Neural progenitor cell (in vitro differentiated cells): ENCODE measurements around the gene PEAK1. TPM values are rescaled to one million over a fixed set of nuclear protein-coding genes. Genes with fewer than 3 reads are reported as not detected.

Experiments used
- DNase-seq: peaks from one replicate; pipeline ENCODE4 v3.0.0-alpha.2; 2016; ENCODE audit warnings: low spot score
- H2AFZ ChIP-seq: fragments of 200-600 bp; sonication (generic); replicated peaks from 2 replicates; pipeline ENCODE4 v1.6.1; 2016; ENCODE audit warnings: antibody characterized with exemption
- H3F3A ChIP-seq: fragments of 200-600 bp; sonication (generic); 2 replicates; pipeline ENCODE4 v1.6.1; 2016; ENCODE audit warnings: antibody characterized with exemption, low read depth
- H3K27ac ChIP-seq: fragments of 200-600 bp; sonication (generic); 2 replicates; pipeline ENCODE4 v1.5.1; 2016; ENCODE audit warnings: mild to moderate bottlenecking
- H3K27me3 ChIP-seq: fragments of 200-600 bp; sonication (generic); 2 replicates; pipeline ENCODE4 v1.6.1; 2016; ENCODE audit warnings: mild to moderate bottlenecking, moderate library complexity
- H3K36me3 ChIP-seq: fragments of 200-600 bp; sonication (generic); 2 replicates; pipeline ENCODE4 v1.5.1; 2016
- H3K4me1 ChIP-seq: fragments of 200-600 bp; sonication (generic); 2 replicates; pipeline ENCODE4 v1.6.1; 2016; ENCODE audit warnings: mixed run types
- H3K4me2 ChIP-seq: fragments of 200-600 bp; sonication (generic); 2 replicates; pipeline ENCODE4 v1.6.1; 2016
- H3K4me3 ChIP-seq: fragments of 200-600 bp; sonication (generic); 2 replicates; pipeline ENCODE4 v1.5.1; 2016
- H3K79me2 ChIP-seq: fragments of 200-600 bp; sonication (generic); 2 replicates; pipeline ENCODE4 v1.6.1; 2016; ENCODE audit warnings: low read depth
- H3K9ac ChIP-seq: fragments of 200-600 bp; sonication (generic); 2 replicates; pipeline ENCODE4 v1.6.1; 2016
- H3K9me3 ChIP-seq: fragments of 200-600 bp; sonication (generic); 2 replicates; pipeline ENCODE4 v1.5.1; 2016; ENCODE audit warnings: low read depth
- H4K20me1 ChIP-seq: fragments of 200-600 bp; sonication (generic); 2 replicates; pipeline ENCODE4 v1.6.1; 2016; ENCODE audit warnings: low read depth
- H3K27ac Mint-ChIP-seq: 3 replicates; pipeline ENCODE4 v1.8.0; 2021; ENCODE audit warnings: mixed read lengths
- H3K27me3 Mint-ChIP-seq: 2 replicates; pipeline ENCODE4 v1.8.0; 2022; ENCODE audit warnings: low read depth, mild to moderate bottlenecking, inconsistent platforms, moderate library complexity, mixed read lengths; ENCODE audit not compliant: insufficient read depth
- H3K36me3 Mint-ChIP-seq: 3 replicates; pipeline ENCODE4 v1.8.0; 2021; ENCODE audit warnings: mixed read lengths
- H3K4me1 Mint-ChIP-seq: 3 replicates; pipeline ENCODE4 v1.8.0; 2021; ENCODE audit warnings: mixed read lengths
- H3K4me3 Mint-ChIP-seq: 3 replicates; pipeline ENCODE4 v1.8.0; 2021; ENCODE audit warnings: mild to moderate bottlenecking, moderate library complexity, mixed read lengths
- H3K9me3 Mint-ChIP-seq: 3 replicates; pipeline ENCODE4 v1.8.0; 2020; ENCODE audit warnings: mixed read lengths
- CTCF ChIP-seq: fragments of 200-600 bp; sonication (generic); IDR thresholded peaks from 2 replicates; pipeline ENCODE4 v1.5.1; 2017; ENCODE audit warnings: antibody characterized with exemption, mild to moderate bottlenecking
- EZH2 ChIP-seq: fragments of 200-600 bp; sonication (generic); IDR thresholded peaks from 2 replicates; pipeline ENCODE4 v1.6.1; 2017; ENCODE audit warnings: antibody characterized with exemption, mild to moderate bottlenecking, moderate library complexity
- EZH2phosphoT487 ChIP-seq: fragments of 200-600 bp; sonication (generic); IDR thresholded peaks from 2 replicates; pipeline ENCODE4 v1.6.1; 2017; ENCODE audit warnings: antibody characterized with exemption
- total RNA-seq: library from RNA; depleted of rRNA; stranded (reverse); fragments of >200 nt; gene quantifications from 2 replicates; pipeline ENCODE4 v1.2.3, GENCODE V29; 2015; ENCODE audit warnings: low replicate concordance

The PEAK1 gene
- total RNA-seq, 1 donor from 2014 or later = 30.9 TPM

DNA sequence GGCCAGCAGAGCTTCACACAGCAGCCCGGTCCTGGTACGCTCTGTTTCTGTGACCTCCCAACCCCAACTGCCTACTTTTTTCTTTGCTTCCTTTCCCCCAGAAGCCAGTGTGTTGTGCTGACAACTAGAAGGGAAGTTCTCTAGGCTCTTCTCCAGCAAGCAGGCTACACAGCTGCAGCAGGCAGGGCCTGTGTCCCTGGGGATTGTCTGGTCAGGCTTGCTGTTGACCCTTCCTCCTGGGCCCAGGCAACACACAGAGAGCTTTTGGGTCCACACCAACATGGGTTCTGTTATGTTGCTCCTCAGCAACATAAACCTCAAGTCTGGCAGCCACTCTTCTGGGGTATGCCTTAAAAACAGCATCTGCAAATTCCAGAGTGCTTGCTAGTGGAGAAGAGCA is 312.8 kb downstream of the PEAK1 start:
- Histone ChIP-seq H3K9me3 (no peaks in the 10 kb centered on the region), H3K27ac (no peak overlapping the region), H3K4me3 (no peak overlapping the region), H3K79me2 (no peaks in the 10 kb centered on the region), H3F3A (no peaks in the 10 kb centered on the region), H2AFZ (no peak overlapping the region), H3K4me2 (no peak overlapping the region), H4K20me1 (no peaks in the 10 kb centered on the region), H3K27me3 (no peaks in the 10 kb centered on the region), H3K36me3 (no peaks in the 10 kb centered on the region), H3K9ac (no peak overlapping the region), H3K4me1 (no peaks in the 10 kb centered on the region)
- H3K27ac Mint-ChIP-seq = peak overlapping the region; percentile 38
- no peaks in the 10 kb centered on the region for H3K36me3 Mint-ChIP-seq
- H3K9me3 Mint-ChIP-seq = no peaks in the 10 kb centered on the region
- peaks cover 5% of the 10 kb centered on the region for H3K27me3 Mint-ChIP-seq
- TF ChIP-seq EZH2 = no peak
- no peak for TF ChIP-seq EZH2phosphoT487
- TF ChIP-seq CTCF = no peak
- H3K4me3 Mint-ChIP-seq = no peak overlapping the region
- peaks cover 21% of the 10 kb centered on the region for H3K4me1 Mint-ChIP-seq
- no peak for DNase-seq

DNA sequence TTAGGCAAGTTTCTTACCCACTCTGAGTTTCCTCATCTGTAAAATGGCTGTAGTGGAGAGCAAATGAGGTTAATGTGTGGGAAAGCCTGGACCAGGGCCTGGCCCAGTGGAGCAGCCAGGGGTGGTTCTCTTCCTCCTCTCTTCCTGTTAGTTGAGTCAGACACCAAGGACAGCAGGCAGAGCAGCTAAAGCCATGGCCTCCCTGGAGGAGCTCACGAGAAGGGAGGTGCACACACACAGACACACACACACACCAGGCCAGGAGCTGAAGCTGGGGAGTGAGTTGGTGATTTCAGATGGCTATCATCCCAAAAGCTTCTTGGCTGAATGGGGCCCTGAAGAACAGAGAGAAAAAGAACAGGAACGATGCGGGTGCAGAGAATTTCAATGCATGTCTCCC is 315.7 kb downstream of the PEAK1 start:
- H3K4me1 ChIP-seq = no peaks in the 10 kb centered on the region
- no peak overlapping the region for H3K4me3 ChIP-seq
- Mint-ChIP-seq H3K36me3 (no peaks in the 10 kb centered on the region), H3K9me3 (no peaks in the 10 kb centered on the region), H3K27ac (no peak overlapping the region), H3K4me1 (peaks cover 30% of the 10 kb centered on the region), H3K27me3 (peaks cover 12% of the 10 kb centered on the region), H3K4me3 (no peak overlapping the region)
- no peaks in the 10 kb centered on the region for H3K36me3 ChIP-seq
- no peak overlapping the region for H3K4me2 ChIP-seq
- H3K27me3 ChIP-seq = no peaks in the 10 kb centered on the region
- H3K27ac ChIP-seq = no peak overlapping the region
- H2AFZ ChIP-seq = no peak overlapping the region
- H3K9me3 ChIP-seq = no peaks in the 10 kb centered on the region
- TF ChIP-seq CTCF (no peak), EZH2phosphoT487 (no peak)
- H3K9ac ChIP-seq = no peak overlapping the region
- no peak for DNase-seq
- H4K20me1 ChIP-seq = no peaks in the 10 kb centered on the region
- H3F3A ChIP-seq = no peaks in the 10 kb centered on the region
- H3K79me2 ChIP-seq = no peaks in the 10 kb centered on the region

GRCh38 chr15:77099741-77100463 is 320.0 kb downstream of the PEAK1 start:
- no peak for TF ChIP-seq EZH2phosphoT487
- TF ChIP-seq CTCF = no peak
- no peak for TF ChIP-seq EZH2
- no peaks in the 10 kb centered on the region for H3F3A ChIP-seq
- Mint-ChIP-seq H3K4me3 (no peak overlapping the region), H3K27me3 (peaks cover 11% of the 10 kb centered on the region), H3K36me3 (no peaks in the 10 kb centered on the region), H3K4me1 (peaks cover 25% of the 10 kb centered on the region), H3K27ac (no peak overlapping the region), H3K9me3 (no peaks in the 10 kb centered on the region)
- no peak overlapping the region for H3K4me3 ChIP-seq
- no peak for DNase-seq
- H4K20me1 ChIP-seq = no peaks in the 10 kb centered on the region
- H3K9me3 ChIP-seq = no peaks in the 10 kb centered on the region
- no peaks in the 10 kb centered on the region for H3K79me2 ChIP-seq
- no peak overlapping the region for H3K4me2 ChIP-seq
- H3K9ac ChIP-seq = no peak overlapping the region
- no peak overlapping the region for H3K27ac ChIP-seq
- no peaks in the 10 kb centered on the region for H3K27me3 ChIP-seq
- no peaks in the 10 kb centered on the region for H3K36me3 ChIP-seq
- no peaks in the 10 kb centered on the region for H3K4me1 ChIP-seq
- H2AFZ ChIP-seq = no peak overlapping the region
